Inflammatory macrophage (primary cell): ENCODE results near the gene LARP1.
"Not testable (repeated sequence)": the region's sequence is repeated elsewhere in the genome, so short reads cannot be mapped to it uniquely, and the experiment has no call there.

Experiments used
- DNase-seq, 2 donors: peaks; one replicate each; pipeline ENCODE4 v3.0.0-alpha.2; 2020 to 2022

Gene LARP1

DNA sequence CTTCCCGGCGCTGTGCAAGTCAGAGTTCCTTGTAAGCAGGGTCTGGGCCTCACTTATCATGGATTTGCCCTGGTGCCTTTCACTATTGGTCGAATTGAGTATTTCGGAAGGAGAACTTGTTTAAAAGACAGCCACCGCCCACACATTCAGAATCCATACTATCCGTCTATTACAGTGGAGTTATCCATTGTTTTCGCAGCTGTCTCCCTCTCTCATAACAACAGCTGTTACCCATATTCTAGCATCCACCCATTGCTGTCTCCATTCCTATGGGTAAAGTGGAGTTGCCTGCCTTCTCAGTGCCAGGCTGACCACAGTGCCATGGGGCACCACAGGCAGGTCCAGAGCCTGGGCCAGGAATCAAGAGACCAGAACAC lies 75.0 kb downstream of the LARP1 start:
- no peak for DNase-seq

GRCh38 chr5:154830596-154830995 lies 75.4 kb downstream of the LARP1 start:
- no peak for DNase-seq

GRCh38 chr5:154831451-154831850 lies 76.3 kb downstream of the LARP1 start:
- DNase-seq, result no peak

- DNase-seq, result not testable (repeated sequence)
Measured at GRCh38 chr5:154832804-154833203, 77.6 kb downstream of the LARP1 start.

DNA sequence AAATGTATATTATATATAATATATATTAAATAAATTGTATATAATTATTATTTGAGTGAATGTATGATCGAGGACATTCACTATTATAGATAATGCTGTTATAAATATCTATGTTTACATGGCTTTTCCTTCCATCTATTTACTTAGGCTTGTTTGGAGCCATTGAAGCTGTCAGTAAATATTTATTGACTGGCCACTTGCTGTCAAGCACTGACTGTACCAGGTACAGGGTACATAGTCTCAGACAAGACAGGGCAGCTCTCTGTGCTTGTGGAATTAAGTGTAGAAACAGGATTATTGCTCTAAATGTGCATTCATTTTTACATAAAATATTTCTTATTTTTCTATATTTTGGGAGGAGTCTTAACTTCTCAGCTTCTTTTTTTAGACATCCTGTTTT lies 78.9 kb downstream of the LARP1 start:
- no peak for DNase-seq

DNA sequence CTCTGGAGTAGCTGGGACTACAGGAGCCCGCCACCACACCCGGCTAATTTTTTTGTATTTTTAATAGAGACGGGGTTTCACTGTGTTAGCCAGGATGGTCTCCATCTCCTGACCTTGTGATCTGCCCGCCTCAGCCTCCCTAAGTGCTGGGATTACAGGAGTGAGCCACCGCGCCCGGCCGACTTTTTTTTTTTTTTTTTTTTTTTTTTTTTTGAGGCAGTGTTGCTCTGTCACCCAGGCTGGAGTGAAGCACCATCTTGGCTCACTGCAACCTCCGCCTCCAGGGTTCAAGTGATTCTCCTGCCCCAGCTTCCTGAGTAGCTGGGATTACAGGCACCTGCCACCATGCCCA lies 80.5 kb downstream of the LARP1 start:
- not testable (repeated sequence) for DNase-seq

- no peak for DNase-seq
Measured at GRCh38 chr5:154836225-154836624, 81.0 kb downstream of the LARP1 start.

GRCh38 chr5:154837009-154837901 lies 82.1 kb downstream of the LARP1 start:
- no peak for DNase-seq

- DNase-seq, result no peak
Measured at GRCh38 chr5:154840435-154841272, 85.5 kb downstream of the LARP1 start.

GRCh38 chr5:154841273-154841661 lies 86.1 kb downstream of the LARP1 start:
- no peak for DNase-seq

- no peak for DNase-seq
Measured at GRCh38 chr5:154842689-154843530, 87.7 kb downstream of the LARP1 start.

GRCh38 chr5:154844809-154845208 lies 89.6 kb downstream of the LARP1 start:
- no peak for DNase-seq

DNA sequence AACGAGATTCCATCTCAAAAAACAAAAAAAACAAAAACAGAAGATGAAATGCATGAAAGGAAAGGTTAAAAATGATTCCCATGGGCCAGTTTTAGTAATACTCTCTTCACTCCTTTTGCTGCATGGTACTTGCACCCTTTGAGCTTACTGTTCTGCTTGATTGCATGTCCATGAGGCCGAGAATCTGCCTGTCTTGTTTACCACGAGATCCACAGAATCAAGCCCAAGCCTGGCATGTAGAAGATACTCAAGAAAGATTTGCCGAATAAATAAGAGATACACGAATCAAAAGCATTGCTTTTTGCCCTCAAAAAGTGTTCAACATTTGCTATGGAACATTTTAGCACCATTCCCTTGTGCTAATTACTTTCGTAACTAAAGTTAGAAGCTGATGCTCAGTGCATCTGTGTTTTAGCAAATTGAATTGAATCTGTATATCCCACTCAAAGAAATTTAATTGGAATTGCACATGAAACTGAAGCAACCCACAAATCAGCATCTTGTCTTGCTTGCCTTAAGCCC lies 94.1 kb downstream of the LARP1 start:
- no peak for DNase-seq

- peak; percentile 90 to 93 for DNase-seq
Measured at GRCh38 chr5:154849791-154850201, 94.6 kb downstream of the LARP1 start.

- DNase-seq, result peak; percentile 93 to 97
Measured at GRCh38 chr5:154850255-154851062, 95.3 kb downstream of the LARP1 start, which contains the start of gene FAXDC2. Gene FAXDC2 (minus strand): TSS chr5:154850603. CDS start chr5:154838178, 12,425 bp downstream.

DNA sequence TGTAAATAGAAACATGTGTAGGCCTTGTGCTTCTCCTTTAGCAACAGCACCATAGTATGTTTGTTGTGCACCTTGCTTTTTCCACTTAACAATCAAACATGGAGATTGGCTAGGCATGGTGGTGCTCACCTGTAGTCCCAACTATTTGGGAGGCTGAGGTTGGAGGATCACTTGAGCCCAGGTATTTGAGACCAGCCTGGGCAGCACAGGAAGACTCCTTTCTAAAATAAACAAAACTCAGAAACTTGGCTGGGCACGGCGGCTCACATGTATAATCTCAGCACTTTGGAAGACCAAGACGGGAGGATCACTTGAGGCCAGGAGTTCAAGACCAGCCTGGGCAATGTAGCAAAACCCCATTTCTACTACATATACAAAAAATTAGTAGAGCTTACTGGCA lies 96.2 kb downstream of the LARP1 start:
- no peak for DNase-seq

DNA sequence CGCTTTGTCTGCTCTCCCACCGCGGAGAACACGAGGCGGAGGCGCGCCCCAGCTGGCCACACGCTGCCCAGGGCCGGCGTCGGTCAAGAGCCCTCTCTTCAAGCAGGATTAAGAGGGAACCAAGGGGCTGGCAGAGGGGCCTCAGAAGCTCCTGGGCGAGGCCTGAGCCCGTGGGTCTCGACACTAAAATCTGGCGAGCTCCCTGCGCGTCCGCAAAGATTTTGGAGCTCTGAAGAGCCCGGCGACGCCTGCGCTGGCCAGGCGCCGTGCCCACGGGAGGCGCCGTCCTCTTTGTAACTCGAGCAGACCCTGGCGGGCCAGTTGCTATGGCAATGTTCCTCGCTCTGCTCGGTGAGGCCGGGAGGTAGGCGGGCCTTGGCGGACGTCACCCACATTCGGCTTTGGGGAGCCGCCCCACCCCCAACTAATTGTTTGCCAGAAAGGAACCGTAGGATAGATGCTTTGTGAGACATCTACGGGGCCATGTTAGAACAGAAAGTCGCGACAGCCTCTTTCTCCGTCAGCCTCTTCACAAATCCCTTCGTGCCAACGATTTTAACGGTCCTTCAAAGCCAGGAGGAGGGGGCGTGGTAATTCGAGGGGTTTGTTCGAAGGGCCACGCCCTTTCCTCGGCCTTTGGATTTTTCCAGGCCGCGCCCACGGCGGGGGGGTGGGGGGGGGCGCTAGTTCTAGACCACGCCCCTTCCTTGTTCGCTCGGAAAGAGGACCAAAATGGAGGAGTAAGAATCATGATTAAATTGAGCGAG lies 102.5 kb downstream of the LARP1 start:
- DNase-seq, result peak; percentile 83 to 91

DNA sequence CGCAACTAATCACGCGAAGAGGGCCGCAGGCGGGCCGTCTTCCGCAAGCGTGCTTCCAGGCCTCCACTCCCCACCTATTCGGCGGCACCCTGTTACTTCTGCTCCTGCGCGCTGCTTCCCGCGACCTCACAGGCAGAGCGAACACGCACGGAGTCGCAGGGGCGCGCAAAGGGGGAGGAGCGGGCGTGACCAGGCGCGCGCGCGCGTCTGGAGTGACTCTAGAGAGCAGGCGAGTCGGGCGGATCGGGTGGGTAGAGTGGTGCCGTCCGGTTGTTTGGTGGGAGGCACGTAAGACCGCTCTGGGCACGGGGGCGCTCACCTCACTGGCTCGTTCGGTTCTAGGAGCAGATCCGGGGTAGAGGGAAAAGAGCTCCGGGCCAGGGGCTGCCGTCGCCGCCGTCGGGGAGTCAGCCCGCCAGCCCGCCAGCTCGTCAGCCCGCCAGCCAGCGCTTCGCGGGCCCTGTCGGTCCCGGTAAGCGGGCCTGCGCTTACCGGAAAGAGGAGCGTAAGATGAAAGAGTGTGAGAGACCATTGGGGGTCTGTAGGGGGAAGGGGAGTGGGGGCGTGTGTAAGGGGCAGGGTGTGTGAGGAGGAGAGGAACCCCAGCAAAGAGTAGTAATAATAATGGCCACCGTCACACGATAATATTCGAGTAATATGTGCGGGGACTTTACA lies 103.3 kb downstream of the LARP1 start, which contains the start of gene CNOT8:
CNOT8 (plus strand) TSS at position 331 of the 675 bp plus-strand sequence. CDS start 4,652 bp downstream, outside the sequence.
- DNase-seq, result peak; percentile 98

DNA sequence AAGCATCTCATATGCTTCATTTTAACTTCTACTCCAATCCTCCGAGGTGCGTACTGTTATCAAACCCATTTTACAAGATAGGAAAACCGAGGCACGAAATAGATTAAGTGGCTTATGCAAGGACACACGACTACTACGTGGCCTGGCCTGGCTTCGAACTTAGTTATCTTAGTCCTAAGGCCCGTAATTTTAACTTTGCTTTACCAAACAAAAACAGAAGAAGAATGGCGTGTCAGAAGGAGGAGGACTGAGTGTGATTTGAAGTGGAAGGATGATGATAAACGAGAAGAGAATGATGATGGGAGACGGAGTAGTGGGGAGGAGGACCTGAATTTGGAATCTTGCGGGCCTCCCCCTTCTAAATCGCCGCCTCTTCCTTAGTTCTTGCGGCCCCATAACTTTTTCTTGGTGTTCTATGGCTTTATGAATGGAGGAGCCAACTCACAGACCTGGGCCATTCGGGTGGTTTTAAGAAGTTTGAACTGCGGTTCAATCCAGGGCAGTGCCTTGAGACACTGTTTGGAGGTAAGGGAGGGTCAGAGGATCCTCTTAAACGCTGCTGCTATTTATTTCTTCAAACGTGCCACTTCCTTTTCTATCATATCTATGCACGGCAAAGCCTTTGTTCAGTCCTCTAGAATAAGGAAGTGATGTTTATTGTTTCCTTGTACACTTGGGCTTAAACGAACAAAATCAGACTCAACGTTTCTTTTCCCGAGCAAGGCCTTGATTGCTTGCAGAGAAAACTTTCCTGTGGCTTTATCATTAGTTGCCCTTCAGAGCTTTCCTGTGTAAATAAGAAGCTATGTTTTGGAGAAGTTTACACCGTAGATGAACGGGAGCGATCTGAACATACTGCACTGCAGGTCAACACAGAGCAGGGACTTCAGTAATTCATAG lies 104.0 kb downstream of the LARP1 start:
- peak; percentile 55 to 69 for DNase-seq
